ENCODE measurements around the gene ZNF740. TPM values are rescaled to one million over a fixed set of nuclear protein-coding genes. Genes with fewer than 3 reads are reported as not detected.
A peak's percentile ranks its signal among the peaks of the same experiment; 100 is the strongest.

The ZNF740 gene
- total and polyA plus RNA-seq, 2 donors from 2014 or later: 11.1 to 58.3 TPM

GRCh38 chr12:53210843-53211242 lies 30.3 kb downstream of the ZNF740 start:
- no peak overlapping the region for H3K27ac ChIP-seq (ENCODE audit: low read depth in 2 of 2, low read length in 2 of 2)
- peaks cover 0 to 10% (median 10%) of the 10 kb centered on the region in 3 donors for H3K36me3 ChIP-seq (ENCODE audit: control insufficient read depth in 2 of 3, insufficient read depth in 3 of 3, low read length in 3 of 3)
- H3K9me3 ChIP-seq (ENCODE audit: control insufficient read depth in 2 of 3, insufficient read depth in 1 of 3, low read length in 3 of 3): no peaks in the 10 kb centered on the region
- no peak for TF ChIP-seq CTCF (IDR thresholded peaks at IDR 0.05; ENCODE audit: borderline replicate concordance, extremely low read depth, insufficient read depth)
- H3K27me3 ChIP-seq (ENCODE audit: control insufficient read depth, insufficient read depth, low read length): no peaks in the 10 kb centered on the region
- DNase-seq (peak in 1 of 5 donors; percentile 44), FAIRE-seq (no peak)
- intact Hi-C loops (cut with DNase I): loop anchor here (10.0 kb wide), 1 partner anchor 74 kb away; no protein-coding TSS in a partner anchor
- H3K9ac ChIP-seq (ENCODE audit: low read length in 3 of 3): no peak overlapping the region
- peaks cover 0 to 29% (median 0%) of the 10 kb centered on the region in 3 donors for H3K4me1 ChIP-seq (ENCODE audit: control insufficient read depth in 2 of 3, insufficient read depth in 2 of 3, low read depth in 1 of 3, low read length in 3 of 3)
- H3K4me3 ChIP-seq (ENCODE audit: low read length in 3 of 3): no peak overlapping the region

- TF ChIP-seq CTCF (IDR thresholded peaks at IDR 0.05; ENCODE audit: borderline replicate concordance, extremely low read depth, insufficient read depth): peak; percentile 4
- peaks cover 0 to 34% (median 0%) of the 10 kb centered on the region in 3 donors for H3K4me1 ChIP-seq (ENCODE audit: control insufficient read depth in 2 of 3, insufficient read depth in 2 of 3, low read depth in 1 of 3, low read length in 3 of 3)
- DNase-seq (peak in 1 of 5 donors; percentile 44), FAIRE-seq (no peak)
- H3K9me3 ChIP-seq (ENCODE audit: control insufficient read depth in 2 of 3, insufficient read depth in 1 of 3, low read length in 3 of 3): no peaks in the 10 kb centered on the region
- no peak overlapping the region for H3K9ac ChIP-seq (ENCODE audit: low read length in 3 of 3)
- H3K27ac ChIP-seq (ENCODE audit: low read depth in 2 of 2, low read length in 2 of 2): no peak overlapping the region
- no peaks in the 10 kb centered on the region for H3K27me3 ChIP-seq (ENCODE audit: control insufficient read depth, insufficient read depth, low read length)
- H3K4me3 ChIP-seq (ENCODE audit: low read length in 3 of 3): no peak overlapping the region
- intact Hi-C loops (cut with DNase I): loop anchor here (10.0 kb wide), 1 partner anchor 73 kb away; no protein-coding TSS in a partner anchor
- H3K36me3 ChIP-seq (ENCODE audit: control insufficient read depth in 2 of 3, insufficient read depth in 3 of 3, low read length in 3 of 3): peaks cover 0 to 10% (median 10%) of the 10 kb centered on the region in 3 donors
These were observed 31.2 kb downstream of the ZNF740 start for GRCh38 chr12:53211476-53212381.

- no peak overlapping the region for H3K9ac ChIP-seq (ENCODE audit: low read length in 3 of 3)
- no peak for TF ChIP-seq CTCF (IDR thresholded peaks at IDR 0.05; ENCODE audit: borderline replicate concordance, extremely low read depth, insufficient read depth)
- DNase-seq (peak in 1 of 5 donors; percentile 64), FAIRE-seq (no peak)
- intact Hi-C loops (cut with DNase I): loop anchor here (10.0 kb wide), 1 partner anchor 72 kb away; no protein-coding TSS in a partner anchor
- peaks cover 1% of the 10 kb centered on the region for H3K27me3 ChIP-seq (ENCODE audit: control insufficient read depth, insufficient read depth, low read length)
- no peaks in the 10 kb centered on the region for H3K9me3 ChIP-seq (ENCODE audit: control insufficient read depth in 2 of 3, insufficient read depth in 1 of 3, low read length in 3 of 3)
- peaks cover 0 to 10% (median 10%) of the 10 kb centered on the region in 3 donors for H3K36me3 ChIP-seq (ENCODE audit: control insufficient read depth in 2 of 3, insufficient read depth in 3 of 3, low read length in 3 of 3)
- no peak overlapping the region for H3K4me3 ChIP-seq (ENCODE audit: low read length in 3 of 3)
- no peak overlapping the region for H3K27ac ChIP-seq (ENCODE audit: low read depth in 2 of 2, low read length in 2 of 2)
- H3K4me1 ChIP-seq (ENCODE audit: control insufficient read depth in 2 of 3, insufficient read depth in 2 of 3, low read depth in 1 of 3, low read length in 3 of 3): peaks cover 0 to 42% (median 0%) of the 10 kb centered on the region in 3 donors
These were observed 32.4 kb downstream of the ZNF740 start for GRCh38 chr12:53212931-53213330.
